Fibroblast of skin of right biceps (primary cell): ENCODE measurements around the gene MAN1C1.

Experiments used
- DNase-seq: peaks from one replicate; pipeline ENCODE4 v3.0.0-alpha.2; 2013

MAN1C1 gene

GRCh38 chr1:25700144-25700523 lies 83.5 kb downstream of the MAN1C1 start:
- peak; percentile 64 for DNase-seq

- DNase-seq: no peak
Observed at GRCh38 chr1:25700626-25701025, 84.0 kb downstream of the MAN1C1 start.

- no peak for DNase-seq
Observed at GRCh38 chr1:25701030-25701785, 84.6 kb downstream of the MAN1C1 start.

GRCh38 chr1:25702101-25702775 lies 85.6 kb downstream of the MAN1C1 start:
- peak; percentile 79 for DNase-seq

- DNase-seq: no peak
Observed at GRCh38 chr1:25703041-25703440, 86.5 kb downstream of the MAN1C1 start.

- no peak for DNase-seq
Observed at GRCh38 chr1:25703671-25704266, 87.2 kb downstream of the MAN1C1 start.

- no peak for DNase-seq
Observed at GRCh38 chr1:25704267-25704691, 87.7 kb downstream of the MAN1C1 start.

GRCh38 chr1:25705699-25706098 lies 89.1 kb downstream of the MAN1C1 start:
- no peak for DNase-seq

GRCh38 chr1:25706146-25707089 lies 89.8 kb downstream of the MAN1C1 start:
- DNase-seq: no peak

GRCh38 chr1:25707280-25708016 lies 90.9 kb downstream of the MAN1C1 start:
- DNase-seq: peak; percentile 53

- no peak for DNase-seq
Observed at GRCh38 chr1:25710583-25711347, 94.2 kb downstream of the MAN1C1 start.

- peak; percentile 59 for DNase-seq
Observed at GRCh38 chr1:25711555-25712298, 95.1 kb downstream of the MAN1C1 start.

- no peak for DNase-seq
Observed at GRCh38 chr1:25712299-25712970, 95.8 kb downstream of the MAN1C1 start.

- no peak for DNase-seq
Observed at GRCh38 chr1:25713961-25714360, 97.4 kb downstream of the MAN1C1 start.

- DNase-seq: no peak
Observed at GRCh38 chr1:25714372-25714931, 97.9 kb downstream of the MAN1C1 start.

GRCh38 chr1:25715888-25716287 lies 99.3 kb downstream of the MAN1C1 start:
- DNase-seq: no peak

GRCh38 chr1:25716320-25716719 lies 99.7 kb downstream of the MAN1C1 start:
- no peak for DNase-seq

GRCh38 chr1:25718732-25719131 lies 102.1 kb downstream of the MAN1C1 start:
- DNase-seq: no peak

GRCh38 chr1:25720624-25721023 lies 104.0 kb downstream of the MAN1C1 start:
- no peak for DNase-seq
